ENCODE measurements around the gene SCN2A.

SCN2A gene

DNA sequence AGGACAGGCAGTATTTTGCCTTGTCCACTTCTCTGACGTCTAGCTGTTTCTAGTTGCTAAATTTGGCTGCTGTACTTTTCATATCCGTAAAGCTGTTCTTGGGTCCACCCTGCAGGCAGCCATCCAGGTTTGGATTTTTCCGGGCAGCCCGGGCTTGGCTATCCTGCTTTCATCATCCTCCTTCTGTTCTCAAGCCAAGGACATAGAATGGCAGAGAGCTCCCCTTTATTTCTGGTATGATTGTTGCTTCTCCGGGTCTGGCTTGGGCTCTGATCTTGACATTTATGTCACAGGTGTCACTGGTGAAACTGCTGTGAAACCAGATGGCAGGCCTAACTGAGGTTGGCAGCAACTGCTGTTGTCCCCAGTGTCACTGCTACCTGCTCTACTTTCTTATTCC lies 35.5 kb downstream of the SCN2A start:
- H3K4me3 ChIP-seq (ENCODE audit: low read depth in 1 of 2, low read length in 1 of 2): no peak overlapping the region
- TF ChIP-seq, protein P1, sequence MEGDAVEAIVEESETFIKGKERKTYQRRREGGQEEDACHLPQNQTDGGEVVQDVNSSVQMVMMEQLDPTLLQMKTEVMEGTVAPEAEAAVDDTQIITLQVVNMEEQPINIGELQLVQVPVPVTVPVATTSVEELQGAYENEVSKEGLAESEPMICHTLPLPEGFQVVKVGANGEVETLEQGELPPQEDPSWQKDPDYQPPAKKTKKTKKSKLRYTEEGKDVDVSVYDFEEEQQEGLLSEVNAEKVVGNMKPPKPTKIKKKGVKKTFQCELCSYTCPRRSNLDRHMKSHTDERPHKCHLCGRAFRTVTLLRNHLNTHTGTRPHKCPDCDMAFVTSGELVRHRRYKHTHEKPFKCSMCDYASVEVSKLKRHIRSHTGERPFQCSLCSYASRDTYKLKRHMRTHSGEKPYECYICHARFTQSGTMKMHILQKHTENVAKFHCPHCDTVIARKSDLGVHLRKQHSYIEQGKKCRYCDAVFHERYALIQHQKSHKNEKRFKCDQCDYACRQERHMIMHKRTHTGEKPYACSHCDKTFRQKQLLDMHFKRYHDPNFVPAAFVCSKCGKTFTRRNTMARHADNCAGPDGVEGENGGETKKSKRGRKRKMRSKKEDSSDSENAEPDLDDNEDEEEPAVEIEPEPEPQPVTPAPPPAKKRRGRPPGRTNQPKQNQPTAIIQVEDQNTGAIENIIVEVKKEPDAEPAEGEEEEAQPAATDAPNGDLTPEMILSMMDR (IDR thresholded peaks at IDR 0.05): no peak
- H3K4me1 ChIP-seq (ENCODE audit: control insufficient read depth in 1 of 2, insufficient read depth in 1 of 2, low read depth in 1 of 2, low read length in 1 of 2): no peaks in the 10 kb centered on the region
- no peak overlapping the region for H3K27ac ChIP-seq
- no peaks in the 10 kb centered on the region for H3K36me3 ChIP-seq
- no peaks in the 10 kb centered on the region for H3K27me3 ChIP-seq
- H3K9me3 ChIP-seq: no peaks in the 10 kb centered on the region

DNA sequence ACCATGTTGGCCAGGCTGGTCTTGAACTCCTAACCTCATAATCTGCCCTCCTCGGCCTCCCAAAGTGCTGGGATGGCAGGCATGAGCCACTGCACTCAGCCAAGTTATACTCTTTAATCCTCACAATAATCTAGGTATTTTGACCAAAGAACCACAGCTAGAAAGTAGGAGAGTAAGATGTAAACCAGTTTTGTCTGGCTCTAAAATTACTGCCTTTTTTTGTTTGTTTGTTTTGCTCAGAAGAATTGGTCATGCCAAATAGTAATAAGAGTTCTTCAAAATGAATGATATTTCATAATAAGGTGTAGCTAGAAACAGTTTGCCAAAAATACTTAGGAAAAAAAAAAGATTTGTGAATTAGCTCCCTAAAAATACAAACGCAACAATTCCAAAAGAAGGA lies 36.7 kb downstream of the SCN2A start:
- H3K27me3 ChIP-seq: no peaks in the 10 kb centered on the region
- no peak overlapping the region for H3K27ac ChIP-seq
- no peaks in the 10 kb centered on the region for H3K4me1 ChIP-seq (ENCODE audit: control insufficient read depth in 1 of 2, insufficient read depth in 1 of 2, low read depth in 1 of 2, low read length in 1 of 2)
- H3K36me3 ChIP-seq: no peaks in the 10 kb centered on the region
- H3K4me3 ChIP-seq (ENCODE audit: low read depth in 1 of 2, low read length in 1 of 2): no peak overlapping the region
- H3K9me3 ChIP-seq: no peaks in the 10 kb centered on the region
- TF ChIP-seq, protein P1 (IDR thresholded peaks at IDR 0.05): no peak

DNA sequence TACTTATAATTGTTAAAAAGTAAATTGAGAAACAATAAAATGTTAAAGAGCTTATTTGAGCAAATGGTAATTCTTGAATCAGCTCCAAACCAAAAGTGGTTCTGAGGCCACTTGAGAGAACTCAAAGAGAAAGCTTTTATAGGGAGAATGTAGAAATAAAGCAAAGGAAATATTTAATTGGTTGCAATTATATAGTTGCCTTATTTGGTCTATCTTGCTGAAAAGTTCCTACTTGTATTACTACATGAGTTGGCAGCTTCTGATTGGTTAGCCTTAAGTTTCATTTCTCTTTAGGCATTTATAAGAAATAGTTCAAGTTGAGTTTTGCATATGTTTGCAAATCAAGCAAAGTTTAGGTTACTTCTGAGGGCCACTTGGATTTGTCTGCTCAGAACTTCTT lies 38.1 kb downstream of the SCN2A start:
- TF ChIP-seq, protein P1 (IDR thresholded peaks at IDR 0.05): no peak
- H3K27me3 ChIP-seq: no peaks in the 10 kb centered on the region
- no peak overlapping the region for H3K27ac ChIP-seq
- no peaks in the 10 kb centered on the region for H3K9me3 ChIP-seq
- no peak overlapping the region for H3K4me3 ChIP-seq (ENCODE audit: low read depth in 1 of 2, low read length in 1 of 2)
- no peaks in the 10 kb centered on the region for H3K36me3 ChIP-seq
- H3K4me1 ChIP-seq (ENCODE audit: control insufficient read depth in 1 of 2, insufficient read depth in 1 of 2, low read depth in 1 of 2, low read length in 1 of 2): no peaks in the 10 kb centered on the region

DNA sequence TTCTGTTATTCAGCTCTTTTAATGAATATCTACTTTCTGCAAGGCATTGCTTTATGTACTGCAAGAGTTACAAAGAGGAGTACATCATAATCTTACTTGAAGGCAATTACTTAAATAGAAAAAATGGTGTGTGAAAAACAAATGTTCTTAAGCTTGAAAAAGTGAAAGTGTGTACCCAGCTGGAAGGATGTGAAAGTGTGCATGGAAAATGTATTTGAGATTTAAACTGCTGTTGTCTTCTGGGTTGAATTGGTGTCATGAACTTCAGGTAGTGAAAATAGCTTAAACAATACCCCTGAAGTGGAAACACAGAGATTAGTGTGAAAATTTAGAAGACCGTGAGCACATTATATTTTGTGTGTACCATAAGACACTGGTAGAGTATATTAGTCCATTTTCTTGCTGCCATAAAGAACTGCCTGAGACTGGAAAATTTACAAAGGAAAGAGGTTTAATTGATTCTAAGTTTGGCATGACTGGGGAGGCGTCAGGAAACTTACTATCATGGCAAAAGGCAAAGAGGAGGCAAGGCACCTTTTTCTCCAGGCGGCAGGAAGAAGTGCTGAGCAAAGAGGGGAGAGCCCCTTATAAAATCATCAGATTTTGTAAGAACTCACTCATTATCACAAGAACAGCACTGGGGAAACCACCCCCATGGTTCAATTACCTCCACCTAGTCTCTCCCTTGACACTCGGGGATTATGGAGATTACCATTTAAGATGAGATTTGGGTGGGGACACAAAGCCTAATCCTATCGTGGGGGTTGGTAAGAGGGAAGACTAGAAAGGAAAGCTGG lies 38.8 kb downstream of the SCN2A start:
- H3K4me3 ChIP-seq (ENCODE audit: low read depth in 1 of 2, low read length in 1 of 2): no peak overlapping the region
- no peaks in the 10 kb centered on the region for H3K36me3 ChIP-seq
- H3K9me3 ChIP-seq: no peaks in the 10 kb centered on the region
- no peak overlapping the region for H3K27ac ChIP-seq
- H3K4me1 ChIP-seq (ENCODE audit: control insufficient read depth in 1 of 2, insufficient read depth in 1 of 2, low read depth in 1 of 2, low read length in 1 of 2): no peaks in the 10 kb centered on the region
- no peaks in the 10 kb centered on the region for H3K27me3 ChIP-seq
- TF ChIP-seq, protein P1 (IDR thresholded peaks at IDR 0.05): no peak

DNA sequence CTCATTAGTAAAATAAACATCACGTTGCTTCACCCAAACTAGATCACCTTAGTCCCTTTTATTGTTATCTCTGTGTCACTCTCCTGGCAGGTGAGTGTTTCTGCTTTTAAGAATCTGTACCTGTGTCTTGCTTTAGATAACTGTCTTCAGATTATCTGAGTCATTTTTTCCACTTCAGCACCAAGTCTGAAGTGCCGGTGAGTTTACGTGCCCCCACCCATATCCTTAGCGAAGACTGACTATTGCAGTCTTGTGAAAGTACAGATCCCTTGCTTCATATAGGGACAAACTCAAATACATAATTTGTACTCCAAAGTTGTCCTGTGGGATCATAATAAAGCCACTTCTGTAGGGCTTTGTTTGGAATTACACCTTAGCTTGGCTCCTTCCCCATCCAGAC lies 41.1 kb downstream of the SCN2A start:
- H3K4me1 ChIP-seq (ENCODE audit: control insufficient read depth in 1 of 2, insufficient read depth in 1 of 2, low read depth in 1 of 2, low read length in 1 of 2): no peaks in the 10 kb centered on the region
- H3K36me3 ChIP-seq: no peaks in the 10 kb centered on the region
- no peak overlapping the region for H3K27ac ChIP-seq
- no peaks in the 10 kb centered on the region for H3K27me3 ChIP-seq
- H3K4me3 ChIP-seq (ENCODE audit: low read depth in 1 of 2, low read length in 1 of 2): no peak overlapping the region
- H3K9me3 ChIP-seq: no peaks in the 10 kb centered on the region
- TF ChIP-seq, protein P1 (IDR thresholded peaks at IDR 0.05): no peak

Data from neutrophil (primary cell).